ENCODE results near the gene POLR1A. TPM values are rescaled to one million over a fixed set of nuclear protein-coding genes. Genes with fewer than 3 reads are reported as not detected.
"Not testable (repeated sequence)": the region's sequence is repeated elsewhere in the genome, so short reads cannot be mapped to it uniquely, and the experiment has no call there.

The POLR1A gene
- total RNA-seq, 4 donors from 2014 or later: 17.5 to 56.3 (median 24.6) TPM

GRCh38 chr2:85992611-85993010 lies 113.1 kb downstream of the POLR1A start:
- TF ChIP-seq, protein P1, sequence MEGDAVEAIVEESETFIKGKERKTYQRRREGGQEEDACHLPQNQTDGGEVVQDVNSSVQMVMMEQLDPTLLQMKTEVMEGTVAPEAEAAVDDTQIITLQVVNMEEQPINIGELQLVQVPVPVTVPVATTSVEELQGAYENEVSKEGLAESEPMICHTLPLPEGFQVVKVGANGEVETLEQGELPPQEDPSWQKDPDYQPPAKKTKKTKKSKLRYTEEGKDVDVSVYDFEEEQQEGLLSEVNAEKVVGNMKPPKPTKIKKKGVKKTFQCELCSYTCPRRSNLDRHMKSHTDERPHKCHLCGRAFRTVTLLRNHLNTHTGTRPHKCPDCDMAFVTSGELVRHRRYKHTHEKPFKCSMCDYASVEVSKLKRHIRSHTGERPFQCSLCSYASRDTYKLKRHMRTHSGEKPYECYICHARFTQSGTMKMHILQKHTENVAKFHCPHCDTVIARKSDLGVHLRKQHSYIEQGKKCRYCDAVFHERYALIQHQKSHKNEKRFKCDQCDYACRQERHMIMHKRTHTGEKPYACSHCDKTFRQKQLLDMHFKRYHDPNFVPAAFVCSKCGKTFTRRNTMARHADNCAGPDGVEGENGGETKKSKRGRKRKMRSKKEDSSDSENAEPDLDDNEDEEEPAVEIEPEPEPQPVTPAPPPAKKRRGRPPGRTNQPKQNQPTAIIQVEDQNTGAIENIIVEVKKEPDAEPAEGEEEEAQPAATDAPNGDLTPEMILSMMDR (IDR thresholded peaks at IDR 0.05): no peak
- no peak for ATAC-seq (ENCODE audit: low FRiP score)
- no peak for DNase-seq (ENCODE audit: low spot score)

DNA sequence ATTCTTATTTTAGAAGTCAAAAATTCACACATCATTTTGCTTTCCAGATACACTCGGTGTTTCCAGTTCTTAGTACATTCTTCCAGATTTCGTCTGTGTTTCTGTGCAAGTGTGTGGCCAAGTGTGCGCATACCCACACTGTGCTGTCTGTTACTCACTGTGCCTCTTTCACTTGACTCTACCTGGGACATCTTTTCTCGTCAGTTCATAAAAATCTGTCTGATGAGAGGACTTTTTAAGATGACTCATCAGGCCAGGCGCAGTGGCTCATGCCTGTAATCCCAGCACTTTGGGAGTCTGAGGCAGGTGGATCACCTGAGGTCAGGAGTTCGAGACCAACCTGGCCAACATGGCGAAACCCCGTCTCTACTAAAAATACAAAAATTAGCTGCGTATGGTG lies 113.6 kb downstream of the POLR1A start:
- DNase-seq (ENCODE audit: low spot score): not testable (repeated sequence)

GRCh38 chr2:85990084-85990483 lies 115.6 kb downstream of the POLR1A start:
- no peak for DNase-seq (ENCODE audit: low spot score)
- TF ChIP-seq, protein P1 (IDR thresholded peaks at IDR 0.05): no peak

More for the DNA sequence above, 113.6 kb downstream of the POLR1A start:
- ATAC-seq (ENCODE audit: low FRiP score): not testable (repeated sequence)

DNA sequence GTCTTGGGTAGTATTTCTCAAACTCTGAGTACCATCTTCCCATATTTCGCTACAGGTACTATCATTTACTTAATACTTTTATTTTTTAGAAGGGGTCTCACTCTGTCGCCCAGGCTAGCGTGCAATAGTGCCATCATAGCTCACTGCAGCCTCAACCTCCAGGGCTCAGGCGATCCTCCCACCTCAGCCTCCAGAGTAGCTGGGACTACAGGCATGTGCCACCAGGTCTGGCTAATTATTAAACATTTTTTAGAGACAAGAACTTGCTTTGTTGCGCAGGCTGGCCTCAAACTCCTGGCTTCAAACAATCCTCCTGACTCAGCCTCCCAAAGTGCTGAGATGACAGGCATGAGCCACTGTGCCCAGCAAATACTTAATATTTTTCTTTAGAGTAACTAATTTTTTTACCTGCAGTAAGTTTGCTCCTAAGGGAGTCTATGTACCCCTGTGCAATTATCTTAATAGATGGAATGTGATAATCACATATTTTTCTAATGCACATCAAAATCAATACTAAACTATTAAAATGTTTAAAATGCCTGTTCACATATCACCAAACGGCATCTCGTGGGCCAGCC lies 116.3 kb downstream of the POLR1A start:
- DNase-seq (ENCODE audit: low spot score) (no peak), ATAC-seq (ENCODE audit: low FRiP score) (no peak)
- TF ChIP-seq, protein P1 (IDR thresholded peaks at IDR 0.05): no peak

More at GRCh38 chr2:85990084-85990483, 115.6 kb downstream of the POLR1A start:
- no peak for ATAC-seq (ENCODE audit: low FRiP score)

GRCh38 chr2:85988914-85989270 lies 116.8 kb downstream of the POLR1A start:
- TF ChIP-seq, protein P1 (IDR thresholded peaks at IDR 0.05): no peak
- peak; percentile 63 for ATAC-seq (ENCODE audit: low FRiP score)
- DNase-seq (ENCODE audit: low spot score): no peak

DNA sequence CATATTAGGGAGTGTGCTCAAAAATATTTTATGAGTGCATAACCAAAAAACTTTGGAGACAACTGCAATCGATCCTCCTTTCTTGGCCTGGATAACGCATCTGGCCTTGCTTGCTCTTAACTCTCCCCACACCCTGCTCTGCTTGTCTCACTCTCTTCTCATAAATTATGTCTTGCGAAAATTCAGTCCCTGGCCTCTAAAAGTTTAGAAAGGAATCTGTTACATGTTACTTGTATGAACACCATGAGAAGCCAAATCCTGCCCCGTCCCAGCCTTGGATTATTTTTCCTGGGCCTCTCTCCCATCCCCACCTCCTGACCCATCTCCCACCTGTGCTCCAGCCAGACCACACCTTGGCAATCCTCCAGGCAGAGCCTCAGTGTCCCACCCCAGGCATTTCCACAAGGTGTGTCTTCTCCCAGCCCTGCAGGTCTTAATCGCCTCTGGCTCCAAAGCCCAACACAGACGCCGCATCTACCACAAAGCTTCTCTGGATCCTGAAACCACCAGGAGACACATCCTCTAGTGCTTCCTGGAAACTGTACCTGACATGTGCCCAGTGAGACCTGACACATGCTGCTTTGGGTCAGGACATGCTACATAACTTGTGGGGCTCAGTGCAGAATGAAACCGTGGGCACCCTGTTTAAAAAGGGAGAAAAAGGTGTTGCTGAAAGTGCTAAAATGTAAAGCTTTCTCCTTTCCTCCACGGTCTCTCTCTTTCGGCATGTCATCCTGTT lies 117.3 kb downstream of the POLR1A start:
- TF ChIP-seq, protein P1 (IDR thresholded peaks at IDR 0.05): no peak
- peak; percentile 89 for ATAC-seq (ENCODE audit: low FRiP score)
- no peak for DNase-seq (ENCODE audit: low spot score)

- peak; percentile 65 for ATAC-seq (ENCODE audit: low FRiP score)
- TF ChIP-seq, protein P1 (IDR thresholded peaks at IDR 0.05): no peak
- DNase-seq (ENCODE audit: low spot score): no peak
Observed at GRCh38 chr2:85987266-85988174, 118.2 kb downstream of the POLR1A start.

Data from omental fat pad (tissue), 4 donors.